IPS-20b (cell line): ENCODE measurements around the gene OTUB2.

Source experiments
- H3K27ac ChIP-seq: one replicate; pipeline ENCODE4 v1.5.1; 2013; ENCODE audit warnings: low read length
- H3K27me3 ChIP-seq: 2 replicates; pipeline ENCODE4 v1.6.1; 2013; ENCODE audit warnings: mild to moderate bottlenecking, low read length, inconsistent platforms; ENCODE audit not compliant: insufficient read depth
- H3K36me3 ChIP-seq: 2 replicates; pipeline ENCODE4 v1.6.1; 2013; ENCODE audit warnings: low read depth, mild to moderate bottlenecking, inconsistent platforms, low read length, moderate library complexity; ENCODE audit not compliant: insufficient read depth
- H3K4me1 ChIP-seq: 2 replicates; pipeline ENCODE4 v1.6.1; 2013; ENCODE audit warnings: mild to moderate bottlenecking, control low read depth, inconsistent platforms, low read length, moderate library complexity; ENCODE audit not compliant: insufficient read depth
- H3K4me3 ChIP-seq: 2 replicates; pipeline ENCODE4 v1.5.1; 2013; ENCODE audit warnings: mild to moderate bottlenecking, low read length, inconsistent platforms
- H3K9ac ChIP-seq: 2 replicates; pipeline ENCODE4 v1.6.1; 2013; ENCODE audit warnings: low read depth, mild to moderate bottlenecking, inconsistent platforms, low read length, moderate library complexity
- H3K9me3 ChIP-seq: 2 replicates; pipeline ENCODE4 v1.6.1; 2013; ENCODE audit warnings: mild to moderate bottlenecking, low read depth, low read length, inconsistent platforms; ENCODE audit not compliant: insufficient read depth

OTUB2 gene

GRCh38 chr14:93998871-93999403, 27.2 kb upstream of the OTUB2 start:
- no peaks in the 10 kb centered on the region for H3K9me3 ChIP-seq
- H3K4me1 ChIP-seq: peaks cover 3% of the 10 kb centered on the region; the same call in 1 of the 2 replicates
- no peak overlapping the region for H3K9ac ChIP-seq
- no peak overlapping the region for H3K4me3 ChIP-seq
- H3K27me3 ChIP-seq: peaks cover 7% of the 10 kb centered on the region
- no peaks in the 10 kb centered on the region for H3K36me3 ChIP-seq
- H3K27ac ChIP-seq: no peak overlapping the region

- no peak overlapping the region for H3K27ac ChIP-seq
- no peak overlapping the region for H3K9ac ChIP-seq
- no peaks in the 10 kb centered on the region for H3K36me3 ChIP-seq
- peaks cover 7% of the 10 kb centered on the region for H3K27me3 ChIP-seq
- no peak overlapping the region for H3K4me3 ChIP-seq
- no peaks in the 10 kb centered on the region for H3K9me3 ChIP-seq
- peaks cover 3% of the 10 kb centered on the region; the same call in 1 of the 2 replicates for H3K4me1 ChIP-seq
Observed at GRCh38 chr14:93999573-93999972, 26.6 kb upstream of the OTUB2 start.

DNA sequence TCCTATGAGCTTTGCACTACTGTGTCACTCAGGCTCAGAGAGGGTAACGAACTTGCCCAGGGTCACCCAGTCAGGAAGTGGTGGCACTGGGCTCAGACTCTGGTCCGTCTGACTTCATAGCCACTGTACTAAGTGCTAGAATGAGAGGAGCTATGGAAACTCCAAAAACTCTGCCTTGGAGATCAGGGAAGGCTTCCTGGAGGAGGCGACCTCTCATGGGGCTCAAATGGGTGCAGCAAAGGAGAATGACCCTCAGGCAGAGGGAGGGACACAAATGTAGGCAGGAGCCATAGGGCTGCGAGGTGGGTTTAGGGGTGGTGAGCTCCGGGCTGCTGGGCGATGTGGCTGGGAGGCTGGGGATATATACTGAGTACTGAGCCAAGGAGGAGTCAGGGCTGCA, 25.9 kb upstream of the OTUB2 start:
- Histone ChIP-seq H3K36me3 (no peaks in the 10 kb centered on the region), H3K9me3 (no peaks in the 10 kb centered on the region), H3K9ac (no peak overlapping the region), H3K27ac (no peak overlapping the region), H3K27me3 (peaks cover 7% of the 10 kb centered on the region), H3K4me1 (peaks cover 3% of the 10 kb centered on the region; the same call in 1 of the 2 replicates), H3K4me3 (no peak overlapping the region)

DNA sequence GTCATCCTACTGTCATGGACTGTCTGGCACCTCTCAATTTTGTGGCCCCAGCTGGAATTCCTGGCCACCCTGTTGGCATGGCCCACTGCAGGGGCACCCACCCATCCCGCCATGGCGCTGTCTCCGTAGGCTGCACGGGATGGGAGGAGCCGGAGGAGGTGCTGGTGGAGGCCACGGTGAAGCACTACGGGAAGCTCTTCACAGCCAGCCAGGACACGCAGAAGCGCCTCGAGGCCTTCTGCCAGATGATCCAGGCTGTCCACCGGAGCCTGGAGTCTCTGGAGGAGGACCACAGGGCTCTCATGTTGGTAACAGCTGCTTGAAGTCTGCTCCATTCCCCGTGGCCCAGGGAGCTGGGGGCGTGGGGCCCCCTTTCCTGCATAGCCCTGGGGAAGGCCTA, 25.1 kb upstream of the OTUB2 start:
- Histone ChIP-seq H3K4me1 (no peaks in the 10 kb centered on the region), H3K9ac (no peak overlapping the region), H3K36me3 (no peaks in the 10 kb centered on the region), H3K27me3 (peaks cover 7% of the 10 kb centered on the region), H3K9me3 (no peaks in the 10 kb centered on the region), H3K27ac (no peak overlapping the region), H3K4me3 (no peak overlapping the region)

GRCh38 chr14:94001501-94002396, 24.4 kb upstream of the OTUB2 start:
- Histone ChIP-seq H3K27me3 (peaks cover 7% of the 10 kb centered on the region), H3K36me3 (no peaks in the 10 kb centered on the region), H3K9ac (no peak overlapping the region), H3K4me3 (no peak overlapping the region), H3K27ac (no peak overlapping the region), H3K4me1 (no peaks in the 10 kb centered on the region), H3K9me3 (no peaks in the 10 kb centered on the region)

DNA sequence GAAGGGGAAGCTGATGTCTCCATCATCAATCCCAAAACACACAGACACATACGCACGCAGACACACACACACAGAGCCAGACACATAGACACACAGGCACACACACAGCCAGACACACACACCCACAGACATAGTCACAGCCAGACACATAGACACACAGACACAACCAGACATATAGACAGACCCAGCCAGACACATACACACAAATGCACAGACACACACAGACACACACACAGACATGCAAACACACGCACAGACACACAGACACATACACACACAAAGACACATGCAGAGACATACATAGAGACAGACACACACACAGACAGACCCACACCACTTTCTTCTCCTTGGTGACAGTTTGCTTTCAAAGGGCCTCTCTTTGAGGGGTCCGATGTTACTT, 22.7 kb upstream of the OTUB2 start:
- Histone ChIP-seq H3K27ac (no peak overlapping the region), H3K4me1 (no peaks in the 10 kb centered on the region)

DNA sequence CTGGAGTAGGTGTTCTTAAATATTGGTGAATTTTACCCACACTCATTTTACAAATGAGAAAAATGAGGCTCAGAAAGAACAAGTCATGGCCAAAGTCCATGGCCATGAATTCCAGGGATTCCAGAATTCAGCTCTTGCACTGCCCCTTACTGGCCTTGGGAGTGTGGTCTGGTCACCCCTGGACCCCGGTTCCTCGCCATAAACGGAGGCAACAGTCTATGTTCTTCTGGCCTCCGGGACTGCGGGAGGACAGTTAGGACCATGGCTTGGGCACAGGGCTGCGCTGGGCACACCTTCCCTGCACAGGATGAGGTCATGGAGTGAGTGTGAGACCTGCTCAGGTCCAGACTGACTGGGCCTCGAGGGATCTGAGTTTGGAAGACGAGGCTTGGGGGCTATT, 22.1 kb upstream of the OTUB2 start:
- Histone ChIP-seq H3K27me3 (peaks cover 7% of the 10 kb centered on the region), H3K27ac (no peak overlapping the region), H3K4me3 (no peak overlapping the region), H3K36me3 (no peaks in the 10 kb centered on the region), H3K9ac (no peak overlapping the region), H3K4me1 (no peaks in the 10 kb centered on the region), H3K9me3 (no peaks in the 10 kb centered on the region)

More for the DNA sequence above, 22.7 kb upstream of the OTUB2 start:
- Histone ChIP-seq H3K4me3 (no peak overlapping the region), H3K27me3 (peaks cover 7% of the 10 kb centered on the region), H3K36me3 (no peaks in the 10 kb centered on the region), H3K9ac (no peak overlapping the region), H3K9me3 (no peaks in the 10 kb centered on the region)

GRCh38 chr14:94005324-94006073, 20.6 kb upstream of the OTUB2 start:
- Histone ChIP-seq H3K4me3 (no peak overlapping the region), H3K4me1 (no peaks in the 10 kb centered on the region), H3K27me3 (peaks cover 7% of the 10 kb centered on the region), H3K9me3 (no peaks in the 10 kb centered on the region), H3K27ac (no peak overlapping the region), H3K36me3 (no peaks in the 10 kb centered on the region), H3K9ac (no peak overlapping the region)

- H3K27me3 ChIP-seq: no peaks in the 10 kb centered on the region
- no peak overlapping the region for H3K4me3 ChIP-seq
- no peaks in the 10 kb centered on the region for H3K36me3 ChIP-seq
- no peaks in the 10 kb centered on the region for H3K4me1 ChIP-seq
- no peak overlapping the region for H3K27ac ChIP-seq
- H3K9ac ChIP-seq: no peak overlapping the region
- no peaks in the 10 kb centered on the region for H3K9me3 ChIP-seq
Observed at GRCh38 chr14:94008234-94008633, 17.9 kb upstream of the OTUB2 start.

DNA sequence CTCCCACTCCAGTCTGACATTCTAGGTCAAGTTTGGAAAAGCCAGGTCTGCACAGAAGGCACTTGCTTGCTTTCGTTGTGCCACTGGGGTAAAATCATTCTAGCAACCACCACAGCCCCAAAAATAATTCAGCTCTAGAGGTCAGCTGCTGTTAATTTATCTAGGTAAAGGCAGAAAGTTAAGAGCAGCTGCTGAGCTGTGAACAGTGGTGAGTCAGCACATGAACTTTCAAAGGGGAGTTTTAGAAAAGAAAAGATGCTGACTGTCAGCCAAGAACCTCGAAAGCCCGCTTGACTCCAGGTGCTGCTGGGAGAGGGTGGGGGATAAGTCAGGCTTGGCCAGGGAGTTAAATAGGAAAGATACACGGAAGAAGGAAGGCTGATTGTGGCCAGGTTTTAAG, 16.4 kb upstream of the OTUB2 start:
- Histone ChIP-seq H3K4me1 (no peaks in the 10 kb centered on the region), H3K4me3 (no peak overlapping the region), H3K27me3 (no peaks in the 10 kb centered on the region), H3K9me3 (no peaks in the 10 kb centered on the region), H3K27ac (no peak overlapping the region), H3K9ac (no peak overlapping the region), H3K36me3 (no peaks in the 10 kb centered on the region)

DNA sequence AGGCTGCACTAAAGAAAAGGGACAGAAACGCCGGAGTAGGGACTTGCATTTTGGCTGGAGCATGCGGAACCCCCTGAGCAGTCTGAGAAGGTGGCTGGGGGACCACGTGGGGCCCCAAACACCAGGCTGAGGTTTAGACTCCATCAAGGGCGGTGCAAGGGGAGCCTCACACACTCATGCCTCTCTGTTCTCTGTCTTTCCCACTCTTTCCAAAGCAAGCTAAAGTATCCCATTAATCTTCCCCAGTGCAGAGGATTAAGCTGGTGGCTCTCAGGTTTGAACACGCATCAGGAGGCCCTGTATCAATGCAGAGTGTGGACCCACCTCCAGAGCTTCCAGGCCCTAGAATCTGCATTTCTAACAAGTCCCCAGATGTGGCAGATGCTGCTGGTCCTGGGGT, 15.5 kb upstream of the OTUB2 start:
- Histone ChIP-seq H3K9me3 (no peaks in the 10 kb centered on the region), H3K4me1 (no peaks in the 10 kb centered on the region), H3K4me3 (no peak overlapping the region), H3K27me3 (no peaks in the 10 kb centered on the region), H3K27ac (no peak overlapping the region), H3K36me3 (no peaks in the 10 kb centered on the region), H3K9ac (no peak overlapping the region)
